Breast epithelium (tissue), 4 donors: ENCODE results near the gene GRM4. TPM values are rescaled to one million over a fixed set of nuclear protein-coding genes. Genes with fewer than 3 reads are reported as not detected.

Source experiments
- DNase-seq, 2 donors: peaks; one replicate each; pipeline ENCODE4 v3.0.0-alpha.2; 2019; ENCODE audit warnings: low spot score in 2 of 2
- H3K27ac ChIP-seq, 2 donors: fragments of 200-600 bp; sonication (generic) in 1 of 2; one replicate each; pipeline ENCODE4 v1.5.1; 2016 to 2019; ENCODE audit warnings: mild to moderate bottlenecking in 1 of 2
- H3K27me3 ChIP-seq, 2 donors: fragments of 200-600 bp; sonication (generic) in 1 of 2; one replicate each; pipeline versions ENCODE4 v1.5.1 to v1.6.0; 2017 to 2019; ENCODE audit warnings: control low read depth in 1 of 2, mild to moderate bottlenecking in 1 of 2
- H3K36me3 ChIP-seq: fragments of 200-600 bp; one replicate; pipeline ENCODE4 v1.5.1; 2019
- H3K4me1 ChIP-seq, 2 donors: fragments of 200-600 bp; sonication (generic); one replicate each; pipeline ENCODE4 v1.5.1; 2016 to 2019; ENCODE audit warnings: control low read depth in 1 of 2
- H3K4me3 ChIP-seq, 3 donors: fragments of 200-600 bp; sonication (generic); 1 replicate in 2 of 3; 2 replicates in 1 of 3; pipeline ENCODE4 v1.5.1; 2016 to 2019; ENCODE audit warnings: mild to moderate bottlenecking in 3 of 3, moderate library complexity in 2 of 3
- H3K9me3 ChIP-seq, 2 donors: fragments of 200-600 bp; sonication (generic) in 1 of 2; one replicate each; pipeline ENCODE4 v1.5.1; 2016 to 2019; ENCODE audit warnings: control low read depth in 1 of 2
- POLR2A ChIP-seq: fragments of 450-650 bp; IDR thresholded peaks from one replicate; pipeline ENCODE4 v1.6.1; 2016; ENCODE audit warnings: antibody characterized with exemption, mild to moderate bottlenecking, moderate library complexity
- POLR2AphosphoS5 ChIP-seq, 3 donors: sonication (generic); formaldehyde crosslinking; IDR thresholded peaks; one replicate each; pipeline ENCODE4 v1.6.1; 2017; ENCODE audit warnings: antibody characterized with exemption in 3 of 3
- intact Hi-C: fragments of 100-400 bp; cut with DNase I; formaldehyde crosslinking; loops from one replicate; pipeline ENCODE4 v1.15.1; 2023; ENCODE audit warnings: low total_unique reads
- total RNA-seq, 3 donors: library from RNA; depleted of rRNA; stranded (reverse); fragments of >200 nt; gene quantifications; one replicate each; pipeline ENCODE4 v1.1.0, GENCODE V29; 2016
- TF ChIP-seq, protein P1 (sequence below), 3 donors: fragments of 450-650 bp; IDR thresholded peaks; one replicate each; pipeline ENCODE4 v1.5.1; 2016 to 2017; ENCODE audit warnings: antibody characterized with exemption in 3 of 3, mild to moderate bottlenecking in 3 of 3, moderate library complexity in 3 of 3

Gene GRM4
- total RNA-seq, 3 donors from 2014 or later: not detected

GRCh38 chr6:34177181-34177591 lies 31.3 kb upstream of the GRM4 start:
- H3K27ac ChIP-seq: no peak overlapping the region
- DNase-seq: no peak
- H3K4me3 ChIP-seq: no peak overlapping the region
- H3K36me3 ChIP-seq: no peaks in the 10 kb centered on the region
- intact Hi-C loops: loop anchor here (5.0 kb wide), 1 partner anchor 430 kb away; no protein-coding TSS in a partner anchor
- no peaks in the 10 kb centered on the region for H3K4me1 ChIP-seq
- H3K9me3 ChIP-seq: no peaks in the 10 kb centered on the region
- H3K27me3 ChIP-seq: no peaks in the 10 kb centered on the region
- TF ChIP-seq POLR2AphosphoS5 (IDR thresholded peaks at IDR 0.05) (no peak), POLR2A (no peak)
- TF ChIP-seq, protein P1, sequence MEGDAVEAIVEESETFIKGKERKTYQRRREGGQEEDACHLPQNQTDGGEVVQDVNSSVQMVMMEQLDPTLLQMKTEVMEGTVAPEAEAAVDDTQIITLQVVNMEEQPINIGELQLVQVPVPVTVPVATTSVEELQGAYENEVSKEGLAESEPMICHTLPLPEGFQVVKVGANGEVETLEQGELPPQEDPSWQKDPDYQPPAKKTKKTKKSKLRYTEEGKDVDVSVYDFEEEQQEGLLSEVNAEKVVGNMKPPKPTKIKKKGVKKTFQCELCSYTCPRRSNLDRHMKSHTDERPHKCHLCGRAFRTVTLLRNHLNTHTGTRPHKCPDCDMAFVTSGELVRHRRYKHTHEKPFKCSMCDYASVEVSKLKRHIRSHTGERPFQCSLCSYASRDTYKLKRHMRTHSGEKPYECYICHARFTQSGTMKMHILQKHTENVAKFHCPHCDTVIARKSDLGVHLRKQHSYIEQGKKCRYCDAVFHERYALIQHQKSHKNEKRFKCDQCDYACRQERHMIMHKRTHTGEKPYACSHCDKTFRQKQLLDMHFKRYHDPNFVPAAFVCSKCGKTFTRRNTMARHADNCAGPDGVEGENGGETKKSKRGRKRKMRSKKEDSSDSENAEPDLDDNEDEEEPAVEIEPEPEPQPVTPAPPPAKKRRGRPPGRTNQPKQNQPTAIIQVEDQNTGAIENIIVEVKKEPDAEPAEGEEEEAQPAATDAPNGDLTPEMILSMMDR (IDR thresholded peaks at IDR 0.05): no peak

- no peak overlapping the region for H3K4me3 ChIP-seq
- intact Hi-C loops: loop anchor here (5.0 kb wide), 1 partner anchor 431 kb away; no protein-coding TSS in a partner anchor
- H3K36me3 ChIP-seq: no peaks in the 10 kb centered on the region
- H3K27ac ChIP-seq: no peak overlapping the region
- TF ChIP-seq POLR2AphosphoS5 (IDR thresholded peaks at IDR 0.05): no peak
- TF ChIP-seq POLR2A: no peak
- TF ChIP-seq, protein P1 (IDR thresholded peaks at IDR 0.05): no peak
- no peaks in the 10 kb centered on the region for H3K9me3 ChIP-seq
- no peaks in the 10 kb centered on the region for H3K4me1 ChIP-seq
- no peaks in the 10 kb centered on the region for H3K27me3 ChIP-seq
- no peak for DNase-seq
These were observed 30.6 kb upstream of the GRM4 start for GRCh38 chr6:34176261-34177031.

- intact Hi-C loops: loop anchor here (5.0 kb wide), 1 partner anchor 432 kb away; no protein-coding TSS in a partner anchor
- H3K4me3 ChIP-seq: no peak overlapping the region
- no peak overlapping the region for H3K27ac ChIP-seq
- no peaks in the 10 kb centered on the region for H3K36me3 ChIP-seq
- no peaks in the 10 kb centered on the region for H3K27me3 ChIP-seq
- H3K9me3 ChIP-seq: no peaks in the 10 kb centered on the region
- TF ChIP-seq POLR2A (no peak), POLR2AphosphoS5 (IDR thresholded peaks at IDR 0.05) (no peak)
- TF ChIP-seq, protein P1 (IDR thresholded peaks at IDR 0.05): no peak
- H3K4me1 ChIP-seq: no peaks in the 10 kb centered on the region
- no peak for DNase-seq
These were observed 29.0 kb upstream of the GRM4 start for GRCh38 chr6:34174846-34175399.

DNA sequence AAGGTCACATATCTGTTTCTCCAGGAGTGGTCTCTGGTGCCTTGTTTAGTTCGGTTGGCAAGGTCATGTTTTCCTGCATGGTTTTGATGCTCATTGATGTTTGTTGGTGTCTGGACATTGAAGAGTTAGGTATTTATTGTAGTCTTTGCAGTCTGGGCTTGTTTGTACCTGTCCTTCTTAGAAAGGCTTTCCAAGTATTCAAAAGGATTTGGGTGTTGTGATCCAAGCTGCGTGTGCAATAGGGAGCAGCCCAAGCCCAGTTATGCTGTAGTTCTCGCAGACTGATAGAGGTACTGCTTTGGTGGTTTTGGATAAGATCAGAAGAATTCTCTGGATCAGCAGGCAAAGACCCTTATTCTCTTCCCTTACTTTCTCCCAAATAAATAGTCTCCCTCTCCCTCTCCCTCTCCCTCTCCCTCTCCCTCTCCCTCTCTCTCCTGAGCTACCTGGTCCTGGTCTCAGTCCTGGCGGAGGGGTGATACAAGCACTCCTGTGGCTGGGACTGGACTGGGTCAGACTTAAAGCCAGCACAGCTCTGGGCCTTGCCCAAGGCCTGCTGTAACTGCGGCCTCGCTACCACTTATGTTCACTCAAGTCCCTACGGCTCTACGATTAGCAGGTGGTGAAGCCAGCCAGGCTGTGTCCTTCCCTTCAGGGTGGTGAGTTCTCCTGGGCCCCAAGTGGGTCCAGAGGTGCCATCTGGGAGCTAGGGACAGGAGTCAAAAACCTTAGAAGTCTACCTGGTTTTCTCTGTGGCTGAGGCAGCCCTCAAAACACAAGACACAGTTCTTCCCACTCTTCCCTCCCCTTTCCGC lies 27.3 kb upstream of the GRM4 start:
- H3K9me3 ChIP-seq: no peaks in the 10 kb centered on the region
- H3K4me1 ChIP-seq: no peaks in the 10 kb centered on the region
- H3K27me3 ChIP-seq: no peaks in the 10 kb centered on the region
- H3K27ac ChIP-seq: no peak overlapping the region
- no peak for DNase-seq
- intact Hi-C loops: no loop called here
- TF ChIP-seq POLR2A (no peak), POLR2AphosphoS5 (IDR thresholded peaks at IDR 0.05) (no peak)
- TF ChIP-seq, protein P1 (IDR thresholded peaks at IDR 0.05): no peak
- no peaks in the 10 kb centered on the region for H3K36me3 ChIP-seq
- no peak overlapping the region for H3K4me3 ChIP-seq
